GM12874 (cell line): ENCODE measurements around the gene SERTAD1.

Experiments used
- CTCF ChIP-seq: IDR thresholded peaks from 2 replicates; pipeline ENCODE4 v1.5.1; 2011; ENCODE audit warnings: low read depth, mild to moderate bottlenecking, control low read depth, low read length, moderate library complexity; ENCODE audit not compliant: insufficient read depth

SERTAD1 gene

GRCh38 chr19:40377876-40378385 lies 47.9 kb downstream of the SERTAD1 start:
- no peak for TF ChIP-seq CTCF

GRCh38 chr19:40376286-40376862 lies 49.4 kb downstream of the SERTAD1 start:
- TF ChIP-seq CTCF = no peak

GRCh38 chr19:40374084-40374483 lies 51.7 kb downstream of the SERTAD1 start:
- no peak for TF ChIP-seq CTCF

- no peak for TF ChIP-seq CTCF
Observed at GRCh38 chr19:40371802-40372122, 54.0 kb downstream of the SERTAD1 start.
